Natural killer cell (primary cell): ENCODE results near the gene HAT1. TPM values are rescaled to one million over a fixed set of nuclear protein-coding genes. Genes with fewer than 3 reads are reported as not detected.

ENCODE experiments used
- ATAC-seq, 3 donors: fragments of 150-1000 bp in 2 of 3; fragments of 200-7000 bp in 1 of 3; cut with Tn5 transposase; 1 replicate in 1 of 3; 2 replicates in 2 of 3; pipeline ENCODE4 v1.10.0; 2021; ENCODE audit warnings: mild to moderate bottlenecking in 2 of 3, moderate library complexity in 2 of 3
- DNase-seq, 2 donors: peaks; one replicate each; pipeline versions ENCODE4 v3.0.0 to v3.0.0-alpha.2; 2013 to 2021; ENCODE audit warnings: mixed read lengths in 1 of 2
- H3K27ac ChIP-seq: one replicate; pipeline ENCODE4 v1.5.1; 2013; ENCODE audit warnings: mild to moderate bottlenecking, low read length
- H3K27me3 ChIP-seq: one replicate; pipeline ENCODE4 v1.6.1; 2013; ENCODE audit warnings: low read length; ENCODE audit not compliant: control insufficient read depth, insufficient read depth
- H3K36me3 ChIP-seq: one replicate; pipeline ENCODE4 v1.6.1; 2013; ENCODE audit warnings: low read length; ENCODE audit not compliant: control insufficient read depth, insufficient read depth
- H3K4me1 ChIP-seq: one replicate; pipeline ENCODE4 v1.6.1; 2013; ENCODE audit warnings: low read length; ENCODE audit not compliant: control insufficient read depth, insufficient read depth
- H3K4me3 ChIP-seq: one replicate; pipeline ENCODE4 v1.5.1; 2013; ENCODE audit warnings: low read length
- H3K9me3 ChIP-seq: one replicate; pipeline ENCODE4 v1.6.1; 2013; ENCODE audit warnings: low read length; ENCODE audit not compliant: control insufficient read depth, insufficient read depth
- H3K27ac Mint-ChIP-seq, 2 donors: one replicate each; pipeline ENCODE4 v1.8.0; 2022; ENCODE audit warnings: mild to moderate bottlenecking in 2 of 2, mixed read lengths in 2 of 2, moderate library complexity in 1 of 2
- H3K27me3 Mint-ChIP-seq, 2 donors: one replicate each; pipeline ENCODE4 v1.8.0; 2022; ENCODE audit warnings: low read depth in 2 of 2, mixed read lengths in 2 of 2
- H3K36me3 Mint-ChIP-seq: one replicate; pipeline ENCODE4 v1.8.0; 2022; ENCODE audit warnings: mixed read lengths
- H3K4me1 Mint-ChIP-seq, 2 donors: one replicate each; pipeline ENCODE4 v1.8.0; 2022; ENCODE audit warnings: mixed read lengths in 2 of 2
- H3K4me3 Mint-ChIP-seq: one replicate; pipeline ENCODE4 v1.8.0; 2022; ENCODE audit warnings: mild to moderate bottlenecking, moderate library complexity, mixed read lengths
- H3K9me3 Mint-ChIP-seq, 2 donors: one replicate each; pipeline ENCODE4 v1.8.0; 2022; ENCODE audit warnings: mixed read lengths in 2 of 2
- WGBS: methylation state at CpG from one replicate; pipeline ENCODE4 v1.1.7; 2013; ENCODE audit warnings: missing lambda C conversion rate; ENCODE audit not compliant: insufficient coverage; 5-methylcytosine and 5-hydroxymethylcytosine counted together
- intact Hi-C: fragments of 100-400 bp; cut with micrococcal nuclease; formaldehyde crosslinking; loops from one replicate; pipeline ENCODE4 v1.14.2; 2022
- total RNA-seq, 4 donors: library from RNA; stranded (reverse); fragments of 120-200 nt in 1 of 4; gene quantifications; one replicate each; pipeline versions ENCODE4 v1.2.3 to v1.2.4, GENCODE V29; 2013 to 2022
- TF ChIP-seq, protein P1 (sequence below): fragments of 200-600 bp; IDR thresholded peaks from one replicate; pipeline ENCODE4 v1.8.0; 2022; ENCODE audit warnings: antibody characterized with exemption

Gene HAT1
- total RNA-seq, 3 donors from 2014 or later (not counting 1 experiment from before 2014, with no cell fraction given), result 29.7 to 32.7 (median 32.2) TPM

DNA sequence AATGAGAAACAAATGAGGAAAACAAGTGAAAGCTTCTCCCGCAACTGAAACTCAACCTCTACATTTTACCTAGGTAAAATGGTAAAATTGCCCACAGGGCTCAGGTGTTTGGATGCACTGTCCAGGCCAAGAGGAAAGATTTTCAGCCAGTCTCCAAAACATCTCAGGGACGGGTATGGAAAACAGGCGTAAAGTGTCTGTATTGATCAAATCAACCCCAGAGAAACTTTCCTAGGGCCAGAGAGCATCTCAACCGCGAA lies 361 bp upstream of the HAT1 start:
- peak overlapping the region; percentile 68 for H3K4me3 ChIP-seq
- WGBS, result 4% methylated on average over 4 of the region's 5 CpGs
- H3K27me3 Mint-ChIP-seq, result peaks cover 0 to 2% of the 10 kb centered on the region in 2 donors

DNA sequence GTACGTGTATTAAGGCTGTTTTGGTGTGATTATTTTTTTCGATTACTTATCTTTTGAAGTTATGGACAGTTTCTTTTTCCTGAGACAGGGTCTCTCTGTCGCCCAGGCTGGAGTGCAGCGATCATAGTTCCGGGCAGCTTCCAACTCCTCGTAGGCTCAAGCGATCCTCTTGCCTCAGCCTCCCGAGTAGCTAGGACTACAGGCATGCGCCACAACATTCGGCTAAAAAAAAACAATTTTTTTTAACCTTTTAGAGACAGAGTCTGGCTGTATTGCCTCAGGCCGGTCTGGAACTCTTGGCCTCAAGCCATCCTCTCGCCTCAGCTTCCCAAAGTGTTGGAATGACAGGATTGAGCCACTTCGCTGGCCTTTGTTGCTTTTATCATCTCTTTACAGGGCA lies 945 bp downstream of the HAT1 start:
- peaks cover 7% of the 10 kb centered on the region for H3K36me3 ChIP-seq
- DNase-seq (no peak), ATAC-seq (no peak)
- TF ChIP-seq, protein P1, sequence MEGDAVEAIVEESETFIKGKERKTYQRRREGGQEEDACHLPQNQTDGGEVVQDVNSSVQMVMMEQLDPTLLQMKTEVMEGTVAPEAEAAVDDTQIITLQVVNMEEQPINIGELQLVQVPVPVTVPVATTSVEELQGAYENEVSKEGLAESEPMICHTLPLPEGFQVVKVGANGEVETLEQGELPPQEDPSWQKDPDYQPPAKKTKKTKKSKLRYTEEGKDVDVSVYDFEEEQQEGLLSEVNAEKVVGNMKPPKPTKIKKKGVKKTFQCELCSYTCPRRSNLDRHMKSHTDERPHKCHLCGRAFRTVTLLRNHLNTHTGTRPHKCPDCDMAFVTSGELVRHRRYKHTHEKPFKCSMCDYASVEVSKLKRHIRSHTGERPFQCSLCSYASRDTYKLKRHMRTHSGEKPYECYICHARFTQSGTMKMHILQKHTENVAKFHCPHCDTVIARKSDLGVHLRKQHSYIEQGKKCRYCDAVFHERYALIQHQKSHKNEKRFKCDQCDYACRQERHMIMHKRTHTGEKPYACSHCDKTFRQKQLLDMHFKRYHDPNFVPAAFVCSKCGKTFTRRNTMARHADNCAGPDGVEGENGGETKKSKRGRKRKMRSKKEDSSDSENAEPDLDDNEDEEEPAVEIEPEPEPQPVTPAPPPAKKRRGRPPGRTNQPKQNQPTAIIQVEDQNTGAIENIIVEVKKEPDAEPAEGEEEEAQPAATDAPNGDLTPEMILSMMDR, result no peak
- H3K27ac ChIP-seq, result peak overlapping the region; percentile 91
- Mint-ChIP-seq H3K27me3 (peaks cover 0 to 2% of the 10 kb centered on the region in 2 donors), H3K9me3 (no peaks in the 10 kb centered on the region), H3K4me1 (peaks cover 30 to 36% of the 10 kb centered on the region in 2 donors), H3K36me3 (peaks cover 8% of the 10 kb centered on the region), H3K27ac (peak overlapping the region; percentile 93 to 95), H3K4me3 (peak overlapping the region; percentile 98)
- H3K27me3 ChIP-seq, result no peaks in the 10 kb centered on the region
- peak overlapping the region; percentile 68 for H3K4me3 ChIP-seq
- WGBS, result 63% methylated on average over 12 of the region's 13 CpGs
- H3K9me3 ChIP-seq, result no peaks in the 10 kb centered on the region
- H3K4me1 ChIP-seq, result peaks cover 21% of the 10 kb centered on the region
- intact Hi-C loops, result loop anchor here (10.0 kb wide), 1 partner anchor 182 kb away; the partner anchor contains the start of gene DLX2

More for the DNA sequence above, 361 bp upstream of the HAT1 start:
- peak overlapping the region; percentile 98 for H3K4me3 Mint-ChIP-seq
- H3K27ac ChIP-seq, result peak overlapping the region; percentile 91
- H3K27me3 ChIP-seq, result no peaks in the 10 kb centered on the region
- peaks cover 2% of the 10 kb centered on the region for H3K36me3 ChIP-seq
- H3K9me3 Mint-ChIP-seq, result no peaks in the 10 kb centered on the region
- peaks cover 26 to 34% of the 10 kb centered on the region in 2 donors for H3K4me1 Mint-ChIP-seq
- peaks cover 16% of the 10 kb centered on the region for H3K4me1 ChIP-seq
- TF ChIP-seq, protein P1, result no peak
- intact Hi-C loops, result loop anchor here (1.0 to 10.0 kb wide), 2 partner anchors 28 to 183 kb away; partner anchors contain the start of genes DLX2 and SLC25A12
- ATAC-seq, result peak in 2 of 3 donors; percentile 6 to 17
- H3K27ac Mint-ChIP-seq, result peak overlapping the region; percentile 93 to 95
- DNase-seq, result no peak
- H3K36me3 Mint-ChIP-seq, result peaks cover 4% of the 10 kb centered on the region
- H3K9me3 ChIP-seq, result no peaks in the 10 kb centered on the region

DNA sequence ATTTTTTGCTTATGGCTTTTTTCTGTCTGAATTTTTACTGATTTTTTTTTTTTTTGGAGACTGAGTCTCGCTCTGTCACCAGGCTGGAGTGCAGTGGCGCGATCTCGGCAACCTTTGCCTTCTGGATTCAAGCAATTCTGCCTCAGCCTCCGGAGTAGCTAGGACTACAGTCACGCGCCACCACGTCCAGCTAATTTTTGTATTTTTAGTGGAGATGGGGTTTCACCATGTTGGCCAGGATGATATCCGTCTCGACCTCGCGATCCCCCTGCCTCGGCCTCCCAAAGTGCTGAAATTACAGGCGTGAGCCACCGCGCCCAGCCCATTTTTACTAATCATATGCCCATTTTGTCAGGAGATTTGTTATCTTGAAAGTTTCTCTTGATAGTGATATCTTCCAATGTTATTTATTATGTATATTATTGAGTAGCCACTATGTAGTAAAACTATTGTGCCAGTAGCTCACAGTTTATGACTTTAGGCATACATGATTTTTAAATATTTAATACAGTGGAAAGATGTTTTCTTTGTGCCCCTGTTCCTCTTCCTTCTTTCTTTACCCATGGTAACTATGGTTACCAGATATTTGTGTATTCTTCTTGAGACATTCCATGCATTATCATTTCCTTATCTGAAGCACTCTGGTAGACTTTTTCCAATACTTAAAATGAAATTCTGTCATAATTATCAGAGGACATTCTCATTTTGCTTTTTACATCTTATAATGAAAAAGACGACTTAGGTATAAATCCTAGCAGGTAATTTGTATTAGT lies 2.1 kb downstream of the HAT1 start:
- Histone ChIP-seq H3K4me3 (no peak overlapping the region), H3K9me3 (no peaks in the 10 kb centered on the region), H3K27ac (no peak overlapping the region), H3K27me3 (no peaks in the 10 kb centered on the region), H3K4me1 (peaks cover 26% of the 10 kb centered on the region), H3K36me3 (peaks cover 7% of the 10 kb centered on the region)
- Mint-ChIP-seq H3K36me3 (peaks cover 8% of the 10 kb centered on the region), H3K27ac (peak overlapping the region; percentile 93 to 95), H3K4me1 (peaks cover 42 to 44% of the 10 kb centered on the region in 2 donors), H3K9me3 (no peaks in the 10 kb centered on the region), H3K4me3 (peak overlapping the region; percentile 98), H3K27me3 (no peaks in the 10 kb centered on the region)
- DNase-seq (no peak), ATAC-seq (no peak)
- intact Hi-C loops, result loop anchor here (10.0 kb wide), 1 partner anchor 180 kb away; the partner anchor contains the start of gene DLX2
- WGBS, result 93% methylated on average over 16 of the region's 17 CpGs
- TF ChIP-seq, protein P1, result no peak
